Measurements from ENCODE around the gene MBL2.

MBL2 gene

DNA sequence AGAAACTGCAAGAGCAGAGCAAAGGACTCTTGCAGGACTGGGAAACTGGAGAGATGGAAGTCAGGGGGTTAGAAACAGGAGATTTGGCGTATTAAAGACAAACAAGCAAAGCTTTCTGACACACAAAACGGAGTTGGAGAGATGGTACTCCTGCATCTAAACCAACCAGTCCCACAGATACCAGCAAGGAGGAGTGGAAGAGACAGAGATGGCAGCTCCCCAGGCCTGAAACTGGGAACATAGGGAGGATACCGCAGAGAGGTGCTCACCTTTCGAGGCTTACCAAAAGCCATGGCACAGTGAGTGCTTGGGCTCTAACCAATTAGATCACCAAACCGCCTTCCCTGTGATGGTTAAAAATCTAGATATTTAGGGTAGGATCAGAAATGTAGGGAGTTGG lies 4.8 kb upstream of the MBL2 start:
- H3K36me3 ChIP-seq (ENCODE audit: insufficient read depth, low read length) = no peaks in the 10 kb centered on the region
- TF ChIP-seq FOXP2 (optimal IDR thresholded peaks at IDR 0.05; ENCODE audit: control extremely low read depth, extremely low read length, insufficient read depth) = no peak
- no peak for TF ChIP-seq POLR2AphosphoS5 (IDR thresholded peaks at IDR 0.05; ENCODE audit: borderline replicate concordance, low read depth, low read length)
- no peak for TF ChIP-seq EZH2 (IDR thresholded peaks at IDR 0.05)
- DNase-seq (ENCODE audit: low read depth, low spot score) = no peak

GRCh38 chr10:52776471-52776903 lies 3.9 kb upstream of the MBL2 start:
- no peaks in the 10 kb centered on the region for H3K36me3 ChIP-seq (ENCODE audit: insufficient read depth, low read length)
- no peak for TF ChIP-seq POLR2AphosphoS5 (IDR thresholded peaks at IDR 0.05; ENCODE audit: borderline replicate concordance, low read depth, low read length)
- no peak for TF ChIP-seq EZH2 (IDR thresholded peaks at IDR 0.05)
- TF ChIP-seq FOXP2 (optimal IDR thresholded peaks at IDR 0.05; ENCODE audit: control extremely low read depth, extremely low read length, insufficient read depth) = no peak
- H3K9me3 ChIP-seq (ENCODE audit: low read depth, low read length) = no peaks in the 10 kb centered on the region
- no peak overlapping the region for H3K9ac ChIP-seq (ENCODE audit: insufficient read length)
- H3K27ac ChIP-seq = no peak overlapping the region
- no peak overlapping the region for H3K4me3 ChIP-seq
- no peak for DNase-seq (ENCODE audit: low read depth, low spot score)

More for the DNA sequence above, 4.8 kb upstream of the MBL2 start:
- Histone ChIP-seq H3K4me3 (no peak overlapping the region), H3K27ac (no peak overlapping the region), H3K9ac (ENCODE audit: insufficient read length) (no peak overlapping the region), H3K9me3 (ENCODE audit: low read depth, low read length) (no peaks in the 10 kb centered on the region)

DNA sequence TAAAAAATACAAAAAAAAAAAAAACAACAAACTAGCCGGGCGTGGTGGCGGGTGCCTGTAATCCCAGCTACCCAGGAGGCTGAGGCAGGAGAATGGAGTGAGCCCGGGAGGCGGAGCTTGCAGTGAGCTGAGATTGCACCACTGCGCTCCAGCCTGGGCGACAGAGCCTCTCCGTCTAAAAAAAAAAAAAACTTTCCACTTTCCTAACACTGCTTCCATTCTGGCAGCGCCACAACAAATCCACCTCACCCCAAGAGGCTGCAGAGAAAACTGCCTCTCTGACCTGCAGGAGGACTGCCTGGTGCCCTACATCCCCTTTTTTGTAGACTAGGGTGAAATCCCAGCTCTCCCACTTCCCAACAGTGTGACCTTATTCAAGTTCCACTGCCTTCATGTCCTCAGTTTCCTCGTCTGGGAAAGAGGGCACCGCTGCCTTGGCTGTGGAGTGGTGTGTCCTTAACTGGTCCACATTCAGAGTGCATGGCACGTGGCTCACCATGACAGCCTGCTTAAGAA lies 2.6 kb upstream of the MBL2 start:
- Histone ChIP-seq H3K9me3 (ENCODE audit: low read depth, low read length) (no peaks in the 10 kb centered on the region), H3K27ac (no peak overlapping the region), H3K9ac (ENCODE audit: insufficient read length) (no peak overlapping the region), H3K36me3 (ENCODE audit: insufficient read depth, low read length) (no peaks in the 10 kb centered on the region), H3K4me3 (no peak overlapping the region)
- TF ChIP-seq POLR2AphosphoS5 (IDR thresholded peaks at IDR 0.05; ENCODE audit: borderline replicate concordance, low read depth, low read length) = no peak
- TF ChIP-seq FOXP2 (optimal IDR thresholded peaks at IDR 0.05; ENCODE audit: control extremely low read depth, extremely low read length, insufficient read depth) = no peak
- no peak for TF ChIP-seq EZH2 (IDR thresholded peaks at IDR 0.05)
- DNase-seq (ENCODE audit: low read depth, low spot score) = no peak

DNA sequence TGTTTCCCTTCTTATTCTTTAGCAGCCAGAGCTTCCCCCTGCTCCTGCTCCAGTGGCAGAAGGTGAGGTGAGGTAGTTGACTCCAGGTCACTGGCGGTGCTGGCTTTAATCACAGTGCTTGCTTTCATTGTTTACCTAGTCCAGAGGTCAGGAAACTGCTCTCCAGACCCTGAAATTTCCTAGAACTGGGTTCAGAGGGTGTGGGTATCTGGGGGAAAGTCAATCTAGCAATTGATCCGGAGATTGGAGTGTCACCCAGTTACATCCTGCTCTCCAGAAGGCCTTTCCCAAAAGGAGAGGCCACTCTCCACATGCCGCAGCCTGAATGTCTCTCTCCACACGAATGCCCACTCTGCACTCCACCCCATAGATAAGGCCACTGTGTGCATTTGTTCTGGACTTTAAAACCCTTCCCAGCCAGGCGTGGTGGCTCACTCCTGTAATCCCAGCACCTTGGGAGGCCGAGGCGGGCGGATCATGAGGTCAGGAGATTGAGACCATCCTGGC lies 2.1 kb upstream of the MBL2 start:
- Histone ChIP-seq H3K9ac (ENCODE audit: insufficient read length) (no peak overlapping the region), H3K36me3 (ENCODE audit: insufficient read depth, low read length) (no peaks in the 10 kb centered on the region), H3K9me3 (ENCODE audit: low read depth, low read length) (no peaks in the 10 kb centered on the region), H3K27ac (no peak overlapping the region), H3K4me3 (no peak overlapping the region)
- DNase-seq (ENCODE audit: low read depth, low spot score) = no peak
- no peak for TF ChIP-seq FOXP2 (optimal IDR thresholded peaks at IDR 0.05; ENCODE audit: control extremely low read depth, extremely low read length, insufficient read depth)
- TF ChIP-seq POLR2AphosphoS5 (IDR thresholded peaks at IDR 0.05; ENCODE audit: borderline replicate concordance, low read depth, low read length) = no peak
- TF ChIP-seq EZH2 (IDR thresholded peaks at IDR 0.05) = no peak

GRCh38 chr10:52774182-52774581 lies 1.6 kb upstream of the MBL2 start:
- DNase-seq (ENCODE audit: low read depth, low spot score) = no peak
- no peak overlapping the region for H3K27ac ChIP-seq
- no peak overlapping the region for H3K4me3 ChIP-seq
- H3K9ac ChIP-seq (ENCODE audit: insufficient read length) = no peak overlapping the region
- no peak for TF ChIP-seq FOXP2 (optimal IDR thresholded peaks at IDR 0.05; ENCODE audit: control extremely low read depth, extremely low read length, insufficient read depth)
- no peak for TF ChIP-seq POLR2AphosphoS5 (IDR thresholded peaks at IDR 0.05; ENCODE audit: borderline replicate concordance, low read depth, low read length)
- no peak for TF ChIP-seq EZH2 (IDR thresholded peaks at IDR 0.05)
- H3K36me3 ChIP-seq (ENCODE audit: insufficient read depth, low read length) = no peaks in the 10 kb centered on the region
- no peaks in the 10 kb centered on the region for H3K9me3 ChIP-seq (ENCODE audit: low read depth, low read length)

DNA sequence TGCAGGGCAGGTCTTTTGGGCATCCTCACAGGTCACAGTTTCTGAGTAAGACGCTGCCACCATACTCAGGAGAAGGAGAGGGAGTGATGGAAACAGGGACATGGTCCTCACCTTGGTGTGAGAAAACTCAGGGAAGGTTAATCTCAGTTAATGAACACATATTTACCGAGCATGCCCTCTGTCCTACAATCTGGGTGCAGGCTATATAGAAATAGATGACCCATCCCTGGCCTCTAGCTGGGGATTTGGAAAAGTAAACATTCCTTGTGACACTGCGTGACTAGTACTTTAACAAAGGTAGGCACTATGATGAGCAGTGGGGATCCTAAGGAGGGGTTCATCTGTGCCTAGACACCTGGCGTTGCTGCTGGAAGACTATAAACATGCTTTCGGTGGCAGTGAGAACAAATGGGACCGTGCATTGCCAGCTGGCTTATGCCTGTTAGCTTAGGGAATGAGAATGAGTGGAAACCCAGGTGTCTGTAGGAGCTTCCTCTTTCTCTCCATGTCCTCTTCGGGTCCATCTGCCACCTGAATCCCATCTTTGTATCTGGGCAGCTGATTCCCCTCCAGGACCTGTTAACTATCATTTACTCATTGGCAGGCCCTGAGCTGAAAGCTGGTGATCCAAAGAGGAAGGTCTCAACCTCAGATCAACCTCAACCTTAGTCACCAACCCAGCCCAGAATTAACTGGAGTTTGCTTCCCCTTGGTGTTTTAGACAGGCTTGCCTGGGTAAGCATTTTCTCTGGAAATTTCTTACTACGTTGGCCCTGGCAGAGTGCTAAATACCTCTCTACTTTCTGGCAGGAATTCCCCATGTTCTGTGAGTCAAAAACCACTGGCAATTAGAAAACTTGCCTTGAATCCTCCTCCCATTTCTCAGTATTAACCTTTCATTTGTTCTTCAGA lies 794 bp downstream of the MBL2 start:
- H3K27ac ChIP-seq = no peak overlapping the region
- no peak for DNase-seq (ENCODE audit: low read depth, low spot score)

GRCh38 chr10:52770904-52771303 lies 1.7 kb downstream of the MBL2 start:
- no peak for DNase-seq (ENCODE audit: low read depth, low spot score)
- H3K36me3 ChIP-seq (ENCODE audit: insufficient read depth, low read length) = no peaks in the 10 kb centered on the region
- no peak overlapping the region for H3K27ac ChIP-seq
- no peak overlapping the region for H3K4me3 ChIP-seq
- TF ChIP-seq POLR2AphosphoS5 (IDR thresholded peaks at IDR 0.05; ENCODE audit: borderline replicate concordance, low read depth, low read length) (no peak), EZH2 (IDR thresholded peaks at IDR 0.05) (no peak), FOXP2 (optimal IDR thresholded peaks at IDR 0.05; ENCODE audit: control extremely low read depth, extremely low read length, insufficient read depth) (no peak)
- no peaks in the 10 kb centered on the region for H3K9me3 ChIP-seq (ENCODE audit: low read depth, low read length)
- H3K9ac ChIP-seq (ENCODE audit: insufficient read length) = no peak overlapping the region

More for the DNA sequence above, 794 bp downstream of the MBL2 start:
- Histone ChIP-seq H3K9me3 (ENCODE audit: low read depth, low read length) (no peaks in the 10 kb centered on the region), H3K4me3 (no peak overlapping the region), H3K36me3 (ENCODE audit: insufficient read depth, low read length) (no peaks in the 10 kb centered on the region), H3K9ac (ENCODE audit: insufficient read length) (no peak overlapping the region)
- TF ChIP-seq POLR2AphosphoS5 (IDR thresholded peaks at IDR 0.05; ENCODE audit: borderline replicate concordance, low read depth, low read length) (no peak), FOXP2 (optimal IDR thresholded peaks at IDR 0.05; ENCODE audit: control extremely low read depth, extremely low read length, insufficient read depth) (no peak), EZH2 (IDR thresholded peaks at IDR 0.05) (no peak)

DNA sequence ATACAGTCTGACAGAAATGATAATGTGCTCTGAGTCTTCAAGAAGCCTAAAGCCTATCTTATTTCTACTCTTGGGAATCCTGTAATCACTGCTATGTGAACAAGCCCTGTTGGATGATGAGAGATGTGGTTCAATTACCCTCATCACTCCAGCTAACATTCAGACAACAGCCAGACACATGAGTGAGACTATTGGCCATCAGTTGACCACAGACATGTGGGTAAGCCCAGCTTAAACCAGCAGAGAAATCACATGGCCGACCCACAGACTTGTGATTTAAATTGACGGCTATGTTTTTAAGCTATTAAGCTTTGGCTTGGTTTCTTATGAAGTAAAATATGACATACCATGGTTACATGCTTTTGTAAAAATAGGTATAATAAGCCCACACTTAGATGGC lies 2.6 kb downstream of the MBL2 start:
- Histone ChIP-seq H3K36me3 (ENCODE audit: insufficient read depth, low read length) (no peaks in the 10 kb centered on the region), H3K9ac (ENCODE audit: insufficient read length) (no peak overlapping the region), H3K27ac (no peak overlapping the region), H3K4me3 (no peak overlapping the region), H3K9me3 (ENCODE audit: low read depth, low read length) (no peaks in the 10 kb centered on the region)
- no peak for DNase-seq (ENCODE audit: low read depth, low spot score)
- no peak for TF ChIP-seq POLR2AphosphoS5 (IDR thresholded peaks at IDR 0.05; ENCODE audit: borderline replicate concordance, low read depth, low read length)
- no peak for TF ChIP-seq FOXP2 (optimal IDR thresholded peaks at IDR 0.05; ENCODE audit: control extremely low read depth, extremely low read length, insufficient read depth)
- no peak for TF ChIP-seq EZH2 (IDR thresholded peaks at IDR 0.05)
